ENCODE results near the gene PCYT1A. TPM values are rescaled to one million over a fixed set of nuclear protein-coding genes. Genes with fewer than 3 reads are reported as not detected.

The PCYT1A gene
- polyA plus RNA-seq, 4 donors: 43.4 to 92.8 (median 47.9) TPM

DNA sequence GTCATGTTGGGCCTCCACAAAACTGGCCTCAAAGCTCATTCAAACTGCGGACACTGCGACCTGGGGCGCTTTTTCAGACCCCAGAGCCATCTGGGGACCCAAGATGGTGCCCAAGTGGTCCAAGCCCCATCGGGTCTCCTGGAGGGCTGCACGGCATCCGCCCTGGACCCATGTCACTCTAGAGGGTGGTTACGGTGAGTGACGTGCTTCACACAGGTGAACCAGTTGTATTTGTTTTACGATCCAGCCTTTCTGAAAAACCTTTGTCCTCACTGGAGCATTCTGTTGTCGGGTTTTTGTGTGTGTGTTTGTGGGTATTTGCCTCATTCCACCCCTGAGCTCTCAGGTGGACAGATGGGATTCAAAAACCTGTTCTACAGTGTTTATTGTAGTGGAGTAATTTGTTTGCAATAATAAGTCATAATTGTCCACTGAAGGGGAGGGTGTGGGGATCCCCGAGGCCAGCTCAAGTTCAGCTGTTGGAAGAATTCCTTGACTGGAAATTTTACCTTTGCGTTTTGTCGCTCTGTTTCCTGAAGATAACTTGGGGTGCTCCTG lies 69.3 kb downstream of the PCYT1A start:
- H3K9me3 ChIP-seq (ENCODE audit: control insufficient read depth in 2 of 2, insufficient read depth in 1 of 2, low read depth in 1 of 2, low read length in 1 of 2): no peaks in the 10 kb centered on the region
- no peaks in the 10 kb centered on the region for H3K36me3 ChIP-seq (ENCODE audit: control insufficient read depth in 3 of 3, insufficient read depth in 2 of 3, low read depth in 1 of 3, low read length in 3 of 3)
- FAIRE-seq (no peak), DNase-seq (peak in 1 of 2 donors; percentile 41)
- peak overlapping the region in 1 of 3 donors; percentile 79 for H3K4me3 ChIP-seq (ENCODE audit: low read depth in 1 of 3, low read length in 3 of 3)
- H3K27me3 ChIP-seq (ENCODE audit: control insufficient read depth in 3 of 3, insufficient read depth in 3 of 3, low read length in 3 of 3): no peaks in the 10 kb centered on the region
- H3K4me1 ChIP-seq (ENCODE audit: control insufficient read depth in 3 of 3, insufficient read depth in 2 of 3, low read depth in 1 of 3, low read length in 2 of 3): peaks cover 2 to 50% (median 13%) of the 10 kb centered on the region in 3 donors
- 45 to 82% (median 63%) methylated on average over 13 of the region's 13 CpGs for WGBS, 3 donors
- H3K27ac ChIP-seq (ENCODE audit: low read depth in 1 of 3, low read length in 2 of 3): no peak overlapping the region

- peaks cover 2 to 50% (median 13%) of the 10 kb centered on the region in 3 donors for H3K4me1 ChIP-seq (ENCODE audit: control insufficient read depth in 3 of 3, insufficient read depth in 2 of 3, low read depth in 1 of 3, low read length in 2 of 3)
- WGBS, 3 donors: 91 to 94% (median 94%) methylated on average over 10 to 12 of the region's 12 CpGs
- DNase-seq (no peak), FAIRE-seq (no peak)
- no peaks in the 10 kb centered on the region for H3K36me3 ChIP-seq (ENCODE audit: control insufficient read depth in 3 of 3, insufficient read depth in 2 of 3, low read depth in 1 of 3, low read length in 3 of 3)
- no peaks in the 10 kb centered on the region for H3K27me3 ChIP-seq (ENCODE audit: control insufficient read depth in 3 of 3, insufficient read depth in 3 of 3, low read length in 3 of 3)
- peak overlapping the region in 2 of 3 donors; percentile 44 to 79 for H3K4me3 ChIP-seq (ENCODE audit: low read depth in 1 of 3, low read length in 3 of 3)
- H3K27ac ChIP-seq (ENCODE audit: low read depth in 1 of 3, low read length in 2 of 3): peak overlapping the region in 2 of 3 donors; percentile 71 to 75
- no peaks in the 10 kb centered on the region for H3K9me3 ChIP-seq (ENCODE audit: control insufficient read depth in 2 of 2, insufficient read depth in 1 of 2, low read depth in 1 of 2, low read length in 1 of 2)
Measured at GRCh38 chr3:196217307-196218154, 70.0 kb downstream of the PCYT1A start.

GRCh38 chr3:196216681-196217211 lies 70.8 kb downstream of the PCYT1A start:
- Histone ChIP-seq H3K27ac (ENCODE audit: low read depth in 1 of 3, low read length in 2 of 3) (peak overlapping the region in 2 of 3 donors; percentile 71 to 75), H3K4me3 (ENCODE audit: low read depth in 1 of 3, low read length in 3 of 3) (peak overlapping the region in 2 of 3 donors; percentile 44 to 79)
- 12 to 51% (median 24%) methylated on average over 22 to 25 of the region's 25 CpGs for WGBS, 3 donors

DNA sequence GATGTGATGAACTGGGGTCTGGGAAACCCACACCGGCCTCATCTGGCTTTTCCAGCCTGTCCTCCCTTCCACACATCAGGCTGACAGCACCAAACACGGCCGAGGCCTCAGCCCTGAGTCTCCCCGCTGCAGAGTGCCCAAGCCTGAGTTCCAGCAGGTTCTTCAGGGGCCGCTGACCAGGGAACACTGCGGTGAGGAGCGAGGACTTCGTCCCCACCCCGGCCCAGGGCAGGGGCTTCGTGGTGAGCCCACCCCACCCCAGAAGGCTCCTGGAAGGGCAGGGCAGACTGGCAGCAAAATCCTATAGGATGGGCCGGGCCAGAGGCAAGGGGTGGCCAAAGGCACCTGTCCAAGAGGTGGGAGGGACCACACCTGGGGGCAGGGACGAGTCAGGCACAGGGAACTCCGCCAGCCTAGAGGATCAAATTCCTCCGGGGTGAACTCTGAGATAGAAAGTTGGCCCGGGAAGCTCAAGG lies 71.4 kb downstream of the PCYT1A start, which contains the start of gene SLC51A:
TSS of gene SLC51A (plus strand) at position 446 of the 476 bp plus-strand sequence. CDS start 179 bp downstream, outside the sequence.
- DNase-seq: peak; percentile 66 to 86
- WGBS, 3 donors: 22 to 45% (median 27%) methylated on average over 13 to 15 of the region's 15 CpGs
- Histone ChIP-seq H3K9me3 (ENCODE audit: control insufficient read depth in 2 of 2, insufficient read depth in 1 of 2, low read depth in 1 of 2, low read length in 1 of 2) (no peaks in the 10 kb centered on the region), H3K4me3 (ENCODE audit: low read depth in 1 of 3, low read length in 3 of 3) (peak within 1 kb of the TSS in 2 of 3 donors; percentile 44 to 79), H3K27ac (ENCODE audit: low read depth in 1 of 3, low read length in 2 of 3) (peak within 1 kb of the TSS; percentile 52 to 87 (median 78)), H3K36me3 (ENCODE audit: control insufficient read depth in 3 of 3, insufficient read depth in 2 of 3, low read depth in 1 of 3, low read length in 3 of 3) (no peaks in the 10 kb centered on the region), H3K4me1 (ENCODE audit: control insufficient read depth in 3 of 3, insufficient read depth in 2 of 3, low read depth in 1 of 3, low read length in 2 of 3) (peaks cover 2 to 50% (median 13%) of the 10 kb centered on the region in 3 donors), H3K27me3 (ENCODE audit: control insufficient read depth in 3 of 3, insufficient read depth in 3 of 3, low read length in 3 of 3) (no peaks in the 10 kb centered on the region)
- no peak for FAIRE-seq

More at GRCh38 chr3:196216681-196217211, 70.8 kb downstream of the PCYT1A start:
- FAIRE-seq (no peak), DNase-seq (no peak)
- no peaks in the 10 kb centered on the region for H3K36me3 ChIP-seq (ENCODE audit: control insufficient read depth in 3 of 3, insufficient read depth in 2 of 3, low read depth in 1 of 3, low read length in 3 of 3)
- no peaks in the 10 kb centered on the region for H3K27me3 ChIP-seq (ENCODE audit: control insufficient read depth in 3 of 3, insufficient read depth in 3 of 3, low read length in 3 of 3)
- peaks cover 2 to 50% (median 13%) of the 10 kb centered on the region in 3 donors for H3K4me1 ChIP-seq (ENCODE audit: control insufficient read depth in 3 of 3, insufficient read depth in 2 of 3, low read depth in 1 of 3, low read length in 2 of 3)
- H3K9me3 ChIP-seq (ENCODE audit: control insufficient read depth in 2 of 2, insufficient read depth in 1 of 2, low read depth in 1 of 2, low read length in 1 of 2): no peaks in the 10 kb centered on the region

DNA sequence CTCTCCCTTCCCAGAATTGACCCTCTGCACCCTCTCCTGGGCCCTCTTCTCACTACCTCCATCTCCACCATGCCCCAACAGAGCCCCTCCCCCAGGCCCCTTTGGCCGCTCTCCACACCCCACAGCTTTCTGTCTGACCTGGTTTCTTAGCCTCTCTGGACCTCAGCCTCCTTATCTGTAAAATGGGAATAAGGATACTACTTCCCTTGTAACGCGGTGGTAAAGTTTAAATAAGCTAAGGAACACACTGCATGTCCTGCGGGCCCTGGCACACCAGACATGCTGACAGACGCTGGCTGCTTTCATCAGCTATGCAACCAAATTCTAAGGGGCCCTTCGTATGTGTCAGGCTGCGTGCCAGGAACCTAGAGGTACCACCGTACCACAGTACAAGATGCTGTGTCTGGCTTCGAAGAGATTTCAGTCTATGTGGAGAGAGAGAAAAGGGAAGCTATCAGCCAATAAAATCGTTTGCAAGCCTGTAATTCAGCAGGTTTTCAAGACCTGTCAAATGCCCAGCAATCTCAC lies 72.0 kb downstream of the PCYT1A start:
- FAIRE-seq (no peak), DNase-seq (peak in 1 of 2 donors; percentile 24)
- H3K36me3 ChIP-seq (ENCODE audit: control insufficient read depth in 3 of 3, insufficient read depth in 2 of 3, low read depth in 1 of 3, low read length in 3 of 3): no peaks in the 10 kb centered on the region
- H3K27me3 ChIP-seq (ENCODE audit: control insufficient read depth in 3 of 3, insufficient read depth in 3 of 3, low read length in 3 of 3): no peaks in the 10 kb centered on the region
- peak overlapping the region; percentile 52 to 87 (median 78) for H3K27ac ChIP-seq (ENCODE audit: low read depth in 1 of 3, low read length in 2 of 3)
- H3K9me3 ChIP-seq (ENCODE audit: control insufficient read depth in 2 of 2, insufficient read depth in 1 of 2, low read depth in 1 of 2, low read length in 1 of 2): no peaks in the 10 kb centered on the region
- no peak overlapping the region for H3K4me3 ChIP-seq (ENCODE audit: low read depth in 1 of 3, low read length in 3 of 3)
- 62 to 76% (median 67%) methylated on average over 10 of the region's 10 CpGs for WGBS, 3 donors
- H3K4me1 ChIP-seq (ENCODE audit: control insufficient read depth in 3 of 3, insufficient read depth in 2 of 3, low read depth in 1 of 3, low read length in 2 of 3): peaks cover 2 to 50% (median 13%) of the 10 kb centered on the region in 3 donors

DNA sequence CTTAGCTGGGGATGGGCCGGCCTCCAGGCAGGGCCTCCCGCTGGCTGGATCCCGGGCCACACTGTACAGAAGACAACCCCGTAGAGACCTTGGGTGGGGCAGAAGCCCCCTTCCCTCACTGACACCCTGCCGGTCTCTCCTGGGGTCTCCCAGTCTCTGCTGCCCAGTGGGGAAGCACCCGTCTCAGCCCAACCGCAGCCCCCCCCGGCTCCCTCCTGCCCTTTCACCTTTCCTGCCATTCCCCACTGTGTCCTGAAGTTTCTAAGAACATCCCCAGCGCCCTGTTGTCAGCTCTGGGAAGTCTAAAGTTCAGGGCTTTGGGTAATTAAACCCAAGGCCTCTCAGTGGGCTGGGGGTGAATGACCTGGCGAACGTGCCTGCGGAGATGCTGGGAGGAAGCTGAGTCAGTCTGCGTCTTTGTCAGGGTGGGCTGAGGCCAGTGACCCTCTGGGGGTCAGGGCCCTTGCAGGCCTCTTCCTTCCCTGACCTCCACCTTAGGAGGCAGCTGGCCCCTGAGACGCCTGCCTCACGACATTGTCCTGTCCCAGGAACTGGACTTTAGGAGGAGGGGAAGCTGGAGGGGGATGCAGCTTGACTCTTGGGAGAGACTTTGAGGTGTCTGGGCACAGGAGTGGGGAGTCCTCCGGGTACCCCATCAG lies 72.6 kb downstream of the PCYT1A start:
- H3K27ac ChIP-seq (ENCODE audit: low read depth in 1 of 3, low read length in 2 of 3): peak overlapping the region; percentile 45 to 87 (median 79)
- WGBS, 3 donors: 41 to 65% (median 50%) methylated on average over 15 to 16 of the region's 16 CpGs
- peak; percentile 92 to 93 for DNase-seq

DNA sequence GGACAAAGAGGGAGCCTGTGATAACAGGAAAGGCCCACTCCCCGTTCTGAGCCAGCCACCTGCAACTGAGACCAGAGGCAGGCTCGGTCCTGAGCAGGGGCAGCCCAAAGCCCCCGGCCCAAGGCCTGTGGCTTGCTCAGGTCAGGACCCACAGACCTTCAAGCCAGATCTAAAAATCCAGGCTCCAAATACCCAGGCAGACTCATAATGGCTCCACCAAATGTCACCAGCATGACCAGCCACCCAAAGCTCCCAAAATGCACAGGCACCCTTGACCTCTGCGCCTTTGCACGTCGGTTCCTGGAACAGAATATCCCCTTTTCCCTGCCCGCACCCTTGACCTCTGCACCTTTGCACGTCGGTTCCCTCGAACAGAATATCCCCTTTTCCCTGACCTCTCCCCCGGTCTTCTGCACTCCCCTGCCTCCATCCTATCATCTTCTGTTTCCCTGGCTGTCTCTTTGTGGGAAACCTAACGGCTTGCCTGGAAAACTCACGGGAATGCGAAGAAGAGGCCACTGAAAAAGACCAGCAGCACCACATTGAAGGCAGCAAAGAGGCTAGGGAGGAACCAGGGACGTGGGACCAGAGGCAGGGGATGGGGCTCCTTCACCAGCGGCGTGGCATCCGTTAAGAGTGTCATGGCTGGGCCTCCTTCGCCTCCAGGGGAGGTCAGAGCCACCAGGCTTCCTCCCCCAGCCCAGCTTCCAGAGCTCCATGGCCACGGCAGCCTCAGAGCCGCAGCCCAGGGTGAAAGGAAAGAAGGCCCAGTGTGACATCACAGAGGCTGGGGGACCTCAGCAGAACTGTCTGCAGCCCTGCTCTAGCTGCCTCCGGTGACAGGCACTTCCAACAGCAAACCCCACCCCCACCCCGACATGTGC lies 76.6 kb downstream of the PCYT1A start, which contains the start of gene ZDHHC19:
TSS of gene ZDHHC19 (minus strand) at position 728 of the 884 bp plus-strand sequence. CDS start at position 643, 85 bp downstream.
- WGBS, 3 donors: 69 to 74% (median 69%) methylated on average over 23 of the region's 23 CpGs
- no peak for DNase-seq

More for the DNA sequence above, 72.6 kb downstream of the PCYT1A start:
- H3K27me3 ChIP-seq (ENCODE audit: control insufficient read depth in 3 of 3, insufficient read depth in 3 of 3, low read length in 3 of 3): no peaks in the 10 kb centered on the region
- H3K36me3 ChIP-seq (ENCODE audit: control insufficient read depth in 3 of 3, insufficient read depth in 2 of 3, low read depth in 1 of 3, low read length in 3 of 3): no peaks in the 10 kb centered on the region
- no peak overlapping the region for H3K4me3 ChIP-seq (ENCODE audit: low read depth in 1 of 3, low read length in 3 of 3)
- no peak for FAIRE-seq
- no peaks in the 10 kb centered on the region for H3K9me3 ChIP-seq (ENCODE audit: control insufficient read depth in 2 of 2, insufficient read depth in 1 of 2, low read depth in 1 of 2, low read length in 1 of 2)
- H3K4me1 ChIP-seq (ENCODE audit: control insufficient read depth in 3 of 3, insufficient read depth in 2 of 3, low read depth in 1 of 3, low read length in 2 of 3): peaks cover 2 to 50% (median 13%) of the 10 kb centered on the region in 3 donors

More for the DNA sequence above, 76.6 kb downstream of the PCYT1A start, which contains the start of gene ZDHHC19:
- no peaks in the 10 kb centered on the region for H3K36me3 ChIP-seq (ENCODE audit: control insufficient read depth in 3 of 3, insufficient read depth in 2 of 3, low read depth in 1 of 3, low read length in 3 of 3)
- peaks cover 0 to 3% (median 0%) of the 10 kb centered on the region in 3 donors for H3K27me3 ChIP-seq (ENCODE audit: control insufficient read depth in 3 of 3, insufficient read depth in 3 of 3, low read length in 3 of 3)
- no peak within 1 kb of the TSS for H3K27ac ChIP-seq (ENCODE audit: low read depth in 1 of 3, low read length in 2 of 3)
- no peak for FAIRE-seq
- H3K9me3 ChIP-seq (ENCODE audit: control insufficient read depth in 2 of 2, insufficient read depth in 1 of 2, low read depth in 1 of 2, low read length in 1 of 2): no peaks in the 10 kb centered on the region
- no peak within 1 kb of the TSS for H3K4me3 ChIP-seq (ENCODE audit: low read depth in 1 of 3, low read length in 3 of 3)
- peaks cover 2 to 28% (median 10%) of the 10 kb centered on the region in 3 donors for H3K4me1 ChIP-seq (ENCODE audit: control insufficient read depth in 3 of 3, insufficient read depth in 2 of 3, low read depth in 1 of 3, low read length in 2 of 3)
